T-helper 22 cell (primary cell): ENCODE results near the gene PLPP6.

ENCODE experiments used
- DNase-seq: peaks from one replicate; pipeline ENCODE4 v3.0.0-alpha.2; 2020; ENCODE audit warnings: low read depth

The PLPP6 gene

DNA sequence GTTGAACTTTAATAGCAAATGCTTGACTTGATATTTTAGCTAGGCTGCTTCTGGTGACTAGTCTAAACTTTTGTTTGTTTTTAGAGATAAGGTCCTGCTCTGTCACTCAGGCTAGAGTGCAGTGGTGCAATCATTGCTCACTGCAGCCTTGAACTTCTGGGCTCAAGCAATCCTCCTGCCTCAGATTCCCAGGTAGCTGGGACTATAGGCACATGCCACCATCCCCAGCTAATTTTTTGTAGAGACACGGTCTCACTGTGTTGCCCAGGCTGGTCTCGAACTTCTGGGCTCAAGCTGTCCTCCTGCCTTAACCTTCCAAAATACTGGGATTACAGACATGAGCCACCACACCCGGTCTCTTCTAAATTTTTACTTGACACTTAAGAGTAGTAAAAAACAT lies 38.0 kb downstream of the PLPP6 start:
- DNase-seq: no peak

- no peak for DNase-seq
Observed at GRCh38 chr9:4700932-4701331, 38.8 kb downstream of the PLPP6 start.

- no peak for DNase-seq
Observed at GRCh38 chr9:4701526-4701925, 39.4 kb downstream of the PLPP6 start.

GRCh38 chr9:4704129-4704528 lies 42.0 kb downstream of the PLPP6 start:
- no peak for DNase-seq

DNA sequence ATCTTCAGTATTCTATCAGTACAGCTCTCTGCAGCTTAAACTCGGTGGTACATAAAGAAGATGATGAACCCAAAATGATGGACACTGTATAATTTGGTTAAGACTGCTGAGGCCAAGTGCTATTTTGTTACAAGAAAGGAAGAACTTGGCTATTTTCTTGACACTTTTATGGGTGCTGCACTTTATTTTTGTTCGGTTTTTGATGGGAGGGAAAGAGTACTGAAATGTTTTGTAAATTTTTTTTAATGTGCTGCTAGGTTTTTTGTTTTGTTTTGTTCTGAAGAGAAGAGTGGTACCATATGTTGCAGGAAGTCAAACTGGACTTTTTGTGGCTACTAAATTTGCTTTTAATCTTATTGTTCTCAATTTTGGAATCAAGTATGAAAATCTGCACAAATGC lies 43.9 kb downstream of the PLPP6 start:
- DNase-seq: no peak

DNA sequence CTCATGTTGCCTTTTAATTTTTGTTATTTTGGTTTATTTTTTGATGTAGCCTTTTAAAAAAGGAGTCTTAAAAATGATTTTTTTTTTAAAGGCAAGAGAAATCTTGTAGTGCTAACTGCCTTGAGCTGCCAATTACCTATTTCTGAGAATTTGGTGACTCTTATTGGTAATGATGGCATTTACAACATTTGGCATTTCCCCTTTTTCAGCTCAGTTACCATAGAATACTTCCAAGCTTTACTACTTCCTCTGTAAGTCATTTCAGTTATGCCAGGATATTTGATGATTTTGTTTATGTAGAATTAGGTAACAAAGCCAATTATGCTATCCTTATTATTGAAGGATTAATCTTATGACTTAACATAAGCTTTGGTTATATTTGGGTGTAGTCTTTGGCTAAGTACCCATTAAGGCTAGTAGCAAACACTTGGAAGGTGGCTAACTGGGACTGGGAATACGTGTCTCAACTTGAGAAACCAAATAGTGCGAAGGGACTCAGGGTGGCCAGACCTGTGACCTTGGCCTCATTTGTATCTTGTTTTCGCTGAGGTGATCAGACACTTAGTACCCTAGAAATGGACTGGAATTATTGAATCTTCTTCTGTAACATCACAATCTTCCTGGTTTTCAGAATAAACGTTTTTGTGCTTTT lies 45.0 kb downstream of the PLPP6 start:
- no peak for DNase-seq

- no peak for DNase-seq
Observed at GRCh38 chr9:4709380-4709779, 47.3 kb downstream of the PLPP6 start.

DNA sequence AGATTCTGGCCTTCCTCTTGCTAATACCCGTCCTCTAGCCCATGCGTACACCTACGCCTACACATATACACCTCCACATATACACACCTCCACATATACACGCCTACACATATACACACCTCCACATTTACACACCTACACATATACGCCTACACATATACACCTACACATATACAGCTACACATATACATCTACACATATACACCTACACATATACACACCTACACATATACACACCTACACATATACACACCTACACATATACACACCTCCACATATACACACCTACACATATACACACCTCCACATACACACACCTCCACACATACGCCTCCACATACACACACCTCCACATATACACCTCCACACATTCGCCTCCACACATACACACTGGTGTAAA lies 51.8 kb downstream of the PLPP6 start:
- no peak for DNase-seq

- DNase-seq: no peak
Observed at GRCh38 chr9:4714266-4715016, 52.3 kb downstream of the PLPP6 start.
